Measurements from ENCODE around the gene BRPF3. TPM values are rescaled to one million over a fixed set of nuclear protein-coding genes. Genes with fewer than 3 reads are reported as not detected.

Gene BRPF3
- total RNA-seq (2022; extraction: Qiagen RNA extraction; ENCODE audit: low read depth) = 11.1 to 13.4 TPM (median 12.1 TPM) in 5 replicates

DNA sequence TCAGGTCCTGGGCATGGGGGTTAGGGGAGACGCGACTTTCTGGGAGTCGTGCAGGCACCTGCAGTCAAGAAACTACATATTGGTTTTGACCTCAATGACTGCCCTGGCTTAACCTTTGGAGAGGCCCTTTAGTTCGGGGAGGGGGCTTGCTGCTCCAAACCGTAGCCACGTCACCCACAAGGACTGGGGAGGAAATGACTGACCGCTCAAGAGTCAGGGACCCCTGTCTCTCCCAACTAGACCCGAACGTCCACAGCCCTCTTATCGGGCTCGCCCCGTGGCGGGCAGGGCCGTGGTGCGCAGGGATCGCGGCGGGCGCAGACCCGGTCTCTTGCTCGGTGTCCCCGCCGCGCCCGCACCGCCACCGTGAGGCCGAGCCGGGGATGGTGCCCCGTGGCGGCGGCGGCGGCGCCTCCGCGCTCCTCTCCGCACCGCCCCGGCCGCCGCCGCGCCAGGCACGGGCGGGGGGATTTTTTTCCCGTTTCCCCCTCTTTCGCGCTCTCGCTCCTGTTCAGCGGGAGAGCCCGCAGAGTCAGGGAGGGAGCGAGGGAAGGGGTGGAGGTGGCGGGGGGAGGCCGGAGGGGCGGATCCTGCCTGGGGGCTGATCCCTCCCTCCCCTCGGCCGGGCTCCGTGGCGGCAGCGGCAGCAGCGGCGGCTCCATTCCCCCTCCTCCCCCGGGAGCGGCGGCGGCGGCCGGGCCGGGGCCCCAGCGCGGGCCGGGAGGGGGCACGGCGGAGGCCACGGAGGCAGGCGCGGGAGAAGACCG, at the start of gene BRPF3:
Gene BRPF3, plus strand, starts transcription at position 632 of the 767 bp plus-strand sequence. CDS start 3,579 bp downstream, outside the sequence.

DNA sequence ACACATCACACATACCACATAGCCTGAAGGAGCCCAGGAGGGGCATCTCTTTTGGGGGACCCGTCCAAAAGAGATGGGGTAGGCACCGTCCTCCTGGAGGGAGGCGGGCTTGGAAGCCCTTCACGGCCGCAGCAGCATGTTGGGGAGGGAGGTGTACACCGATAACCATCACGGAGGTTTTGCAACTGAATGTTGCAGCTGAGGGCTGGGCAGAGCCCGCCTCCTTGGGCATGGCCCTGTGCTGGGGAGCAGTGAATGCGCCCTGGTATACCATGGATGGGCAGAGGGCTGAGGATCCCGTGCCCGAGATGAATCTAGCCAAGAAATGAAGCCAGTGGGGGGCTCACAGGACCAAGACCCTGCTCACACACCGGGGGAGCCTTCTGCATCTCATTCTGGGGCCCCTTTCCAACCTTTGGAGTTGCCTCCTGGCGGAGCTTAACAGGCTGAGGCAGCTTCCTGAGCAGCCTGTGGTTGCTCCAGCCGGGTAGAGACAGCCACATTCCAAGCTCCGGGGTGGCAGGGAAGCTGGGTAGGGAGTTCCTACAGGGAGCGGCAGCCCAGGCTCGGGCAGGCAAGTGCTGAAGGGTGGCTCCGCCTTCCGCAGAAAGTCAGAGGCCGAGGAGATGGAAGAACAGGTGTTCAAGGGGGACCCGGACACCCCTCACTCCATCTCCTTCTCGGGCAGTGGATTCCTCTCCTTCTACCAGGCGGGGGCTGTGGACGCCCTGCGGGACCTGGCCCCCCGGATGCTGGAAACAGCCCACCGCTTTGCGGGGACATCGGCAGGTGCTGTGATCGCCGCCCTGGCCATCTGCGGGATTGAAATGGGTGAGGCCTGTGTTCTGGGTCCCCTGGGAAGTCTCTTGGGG, 73.5 kb downstream of the BRPF3 start, which contains the start of gene PNPLA1:
Gene PNPLA1, plus strand, starts transcription at position 227 of the 872 bp plus-strand sequence. Its CDS starts 400 bp downstream, at position 627.

Other genes starting within 250 kb of the BRPF3 start
- not detected in 5 replicates for gene SLC26A8, start 172.1 kb upstream of the BRPF3 start, total RNA-seq (2022; extraction: Qiagen RNA extraction; ENCODE audit: low read depth)
- gene MAPK14, start 168.9 kb upstream of the BRPF3 start, total RNA-seq (2022; extraction: Qiagen RNA extraction; ENCODE audit: low read depth) = 21.4 to 29.0 TPM (median 26.0 TPM) in 5 replicates
- 0.71 to 1.5 TPM (median 0.93 TPM) in 5 replicates for gene MAPK13, start 66.2 kb upstream of the BRPF3 start, total RNA-seq (2022; extraction: Qiagen RNA extraction; ENCODE audit: low read depth)
- 0.03 TPM in 1 of 5 replicates, not detected in the others for gene PNPLA1, start 73.3 kb downstream of the BRPF3 start, total RNA-seq (2022; extraction: Qiagen RNA extraction; ENCODE audit: low read depth)
- not detected in 5 replicates for gene BNIP5, start 140.1 kb downstream of the BRPF3 start, total RNA-seq (2022; extraction: Qiagen RNA extraction; ENCODE audit: low read depth)
- 0.13 to 0.17 TPM (median 0.15 TPM) in 4 of 5 replicates, not detected in the other for gene ETV7, start 190.9 kb downstream of the BRPF3 start, total RNA-seq (2022; extraction: Qiagen RNA extraction; ENCODE audit: low read depth)
- gene PXT1, start 246.1 kb downstream of the BRPF3 start, total RNA-seq (2022; extraction: Qiagen RNA extraction; ENCODE audit: low read depth) = not detected in 5 replicates
- gene KCTD20, start 246.3 kb downstream of the BRPF3 start, total RNA-seq (2022; extraction: Qiagen RNA extraction; ENCODE audit: low read depth) = 19.1 to 25.1 TPM (median 21.7 TPM) in 5 replicates